ENCODE data around the gene CACNA1G. TPM values are rescaled to one million over a fixed set of nuclear protein-coding genes. Genes with fewer than 3 reads are reported as not detected.
A peak's percentile ranks its signal among the peaks of the same experiment; 100 is the strongest.

CACNA1G gene
- total RNA-seq, 4 donors from 2014 or later: 0.11 to 0.38 (median 0.13) TPM; not detected in 1

GRCh38 chr17:50554201-50554600, 6.3 kb upstream of the CACNA1G start:
- DNase-seq: no peak

GRCh38 chr17:50556803-50557202, 3.7 kb upstream of the CACNA1G start:
- no peak for DNase-seq
- peaks cover 15 to 65% (median 21%) of the 10 kb centered on the region in 4 donors for H3K27me3 ChIP-seq
- WGBS, 2 donors: 14 to 43% methylated on average over 1 to 2 of the region's 5 CpGs
- intact Hi-C loops (cut with DNase I): no loop called here
- H3K27ac ChIP-seq: no peak overlapping the region
- H3K4me3 ChIP-seq: no peak overlapping the region
- H3K36me3 ChIP-seq: peaks cover 0 to 20% (median 0%) of the 10 kb centered on the region in 3 donors
- no peaks in the 10 kb centered on the region for H3K9me3 ChIP-seq
- peaks cover 28 to 34% (median 29%) of the 10 kb centered on the region in 3 donors for H3K4me1 ChIP-seq
- TF ChIP-seq CTCF (IDR thresholded peaks at IDR 0.05) (no peak), POLR2A (IDR thresholded peaks at IDR 0.05) (no peak)

More at GRCh38 chr17:50554201-50554600, 6.3 kb upstream of the CACNA1G start:
- Histone ChIP-seq H3K27me3 (peaks cover 2 to 39% (median 4%) of the 10 kb centered on the region in 4 donors), H3K4me3 (no peak overlapping the region), H3K9me3 (no peaks in the 10 kb centered on the region), H3K27ac (no peak overlapping the region), H3K4me1 (peaks cover 4 to 19% (median 5%) of the 10 kb centered on the region in 3 donors), H3K36me3 (peaks cover 0 to 45% (median 0%) of the 10 kb centered on the region in 3 donors)
- 100% methylated on average over 1 of the region's 17 CpGs; no CpG with 5 or more reads in 1 of the 2 donors for WGBS, 2 donors
- intact Hi-C loops (cut with DNase I): no loop called here
- no peak for TF ChIP-seq CTCF (IDR thresholded peaks at IDR 0.05)

- no peak overlapping the region for H3K27ac ChIP-seq
- TF ChIP-seq POLR2A (IDR thresholded peaks at IDR 0.05): no peak
- no peak for TF ChIP-seq CTCF (IDR thresholded peaks at IDR 0.05)
- H3K36me3 ChIP-seq: peaks cover 0 to 16% (median 0%) of the 10 kb centered on the region in 3 donors
- H3K4me3 ChIP-seq: no peak overlapping the region
- peaks cover 33 to 42% (median 34%) of the 10 kb centered on the region in 3 donors for H3K4me1 ChIP-seq
- no peak for DNase-seq
- intact Hi-C loops (cut with DNase I): no loop called here
- H3K9me3 ChIP-seq: no peaks in the 10 kb centered on the region
- H3K27me3 ChIP-seq: peaks cover 23 to 73% (median 26%) of the 10 kb centered on the region in 4 donors
- 85 to 87% methylated on average over 4 of the region's 4 CpGs for WGBS, 2 donors
Observed at GRCh38 chr17:50557630-50558029, 2.9 kb upstream of the CACNA1G start.

GRCh38 chr17:50558091-50558490, 2.4 kb upstream of the CACNA1G start:
- Histone ChIP-seq H3K36me3 (peaks cover 0 to 16% (median 0%) of the 10 kb centered on the region in 3 donors), H3K27me3 (peaks cover 27 to 78% (median 28%) of the 10 kb centered on the region in 4 donors), H3K4me3 (no peak overlapping the region), H3K27ac (no peak overlapping the region), H3K4me1 (peaks cover 33 to 44% (median 34%) of the 10 kb centered on the region in 3 donors), H3K9me3 (no peaks in the 10 kb centered on the region)
- intact Hi-C loops (cut with DNase I): no loop called here
- 72 to 93% methylated on average over 3 to 4 of the region's 4 CpGs for WGBS, 2 donors
- TF ChIP-seq CTCF (IDR thresholded peaks at IDR 0.05) (no peak), POLR2A (IDR thresholded peaks at IDR 0.05) (no peak)
- no peak for DNase-seq

- Histone ChIP-seq H3K36me3 (peaks cover 0 to 16% (median 0%) of the 10 kb centered on the region in 3 donors), H3K4me3 (peak overlapping the region in 1 of 4 donors; percentile 71), H3K27me3 (peaks cover 27 to 82% (median 29%) of the 10 kb centered on the region in 4 donors), H3K27ac (peak overlapping the region in 1 of 4 donors; percentile 48), H3K4me1 (peaks cover 33 to 44% (median 34%) of the 10 kb centered on the region in 3 donors), H3K9me3 (no peaks in the 10 kb centered on the region)
- TF ChIP-seq POLR2A (IDR thresholded peaks at IDR 0.05) (no peak), CTCF (IDR thresholded peaks at IDR 0.05) (no peak)
- WGBS, 2 donors: no CpG with 5 or more reads among the region's 18 CpGs
- DNase-seq: no peak
- intact Hi-C loops (cut with DNase I): no loop called here
Observed at GRCh38 chr17:50558581-50558940, 2.0 kb upstream of the CACNA1G start.

All from esophagus squamous epithelium (tissue), 5 donors.